Astrocyte of the spinal cord (primary cell): ENCODE measurements around the gene PIGU.

Source experiments
- DNase-seq: peaks from one replicate; pipeline ENCODE4 v3.0.0; 2011; ENCODE audit warnings: low read depth, low spot score
- H3K4me3 ChIP-seq: 2 replicates; pipeline ENCODE4 v1.5.1; 2011; ENCODE audit warnings: low read depth, mild to moderate bottlenecking, low read length, moderate library complexity
- CTCF ChIP-seq: IDR thresholded peaks from 2 replicates; pipeline ENCODE4 v1.5.1; 2012; ENCODE audit warnings: low read depth, mild to moderate bottlenecking, low read length, inconsistent platforms
- in situ Hi-C: cut with HindIII; loops from 2 replicates; pipeline ENCODE4 v1.10.0; 2017; ENCODE audit warnings: low sequenced_read_pairs

Gene PIGU

GRCh38 chr20:34710568-34710839 is 33.6 kb upstream of the PIGU start:
- no peak for DNase-seq
- in situ Hi-C loops, result no loop called here
- TF ChIP-seq CTCF, result no peak
- peak overlapping the region; percentile 50 for H3K4me3 ChIP-seq

GRCh38 chr20:34709831-34710567 is 33.1 kb upstream of the PIGU start:
- peak overlapping the region; percentile 50 for H3K4me3 ChIP-seq
- peak; percentile 18 for TF ChIP-seq CTCF
- in situ Hi-C loops, result no loop called here
- peak; percentile 64 for DNase-seq

GRCh38 chr20:34709044-34709830 is 32.3 kb upstream of the PIGU start:
- DNase-seq, result peak; percentile 74
- TF ChIP-seq CTCF, result no peak
- peak overlapping the region; percentile 50 for H3K4me3 ChIP-seq
- in situ Hi-C loops, result no loop called here

GRCh38 chr20:34708621-34709043 is 31.7 kb upstream of the PIGU start:
- DNase-seq, result peak; percentile 36

GRCh38 chr20:34706912-34707784 is 30.3 kb upstream of the PIGU start:
- H3K4me3 ChIP-seq, result no peak overlapping the region
- DNase-seq, result no peak
- no peak for TF ChIP-seq CTCF
- in situ Hi-C loops, result no loop called here

More at GRCh38 chr20:34708621-34709043, 31.7 kb upstream of the PIGU start:
- in situ Hi-C loops, result no loop called here
- peak; percentile 65 for TF ChIP-seq CTCF
- peak overlapping the region; percentile 50 for H3K4me3 ChIP-seq

- in situ Hi-C loops, result no loop called here
- no peak for DNase-seq
- no peak overlapping the region for H3K4me3 ChIP-seq
- TF ChIP-seq CTCF, result no peak
Measured at GRCh38 chr20:34706302-34706875, 29.5 kb upstream of the PIGU start.
